GM23338 (cell line): Measurements from ENCODE around the gene FBXO41. TPM values are rescaled to one million over a fixed set of nuclear protein-coding genes. Genes with fewer than 3 reads are reported as not detected.

Source experiments
- EZH2 ChIP-seq: fragments of 200-600 bp; sonication (generic); IDR thresholded peaks from one replicate; pipeline ENCODE4 v1.8.0; 2017; ENCODE audit warnings: antibody characterized with exemption, mild to moderate bottlenecking, low read depth; ENCODE audit not compliant: unreplicated experiment
- EZH2phosphoT487 ChIP-seq: fragments of 200-600 bp; sonication (generic); IDR thresholded peaks from one replicate; pipeline ENCODE4 v1.8.1; 2018; ENCODE audit warnings: antibody characterized with exemption; ENCODE audit not compliant: unreplicated experiment
- NANOG ChIP-seq: IDR thresholded peaks from 2 replicates; pipeline ENCODE4 v1.6.1; 2016; ENCODE audit warnings: antibody characterized with exemption, borderline replicate concordance
- POLR2AphosphoS5 ChIP-seq: IDR thresholded peaks from 2 replicates; pipeline ENCODE4 v1.6.1; 2016; ENCODE audit warnings: antibody characterized with exemption, low read depth
- polyA plus RNA-seq: library from polyadenylated mRNA; unstranded; fragments of >200 nt; fragmentation: Nextera tagmentation; extraction: Ambion mirVana; gene quantifications from 2 replicates; pipeline ENCODE4 v1.2.1, GENCODE V29; 2016
- total RNA-seq: library from RNA; depleted of rRNA; stranded (reverse); fragments of >200 nt; shearing (Covaris generic); gene quantifications from 2 replicates; pipeline ENCODE4 v1.2.3, GENCODE V29; 2014
- TF ChIP-seq, protein P1 (sequence below): fragments of 250-450 bp; sonication (Bioruptor Pico); IDR thresholded peaks from 2 replicates; pipeline ENCODE4 v1.5.0; 2020; ENCODE audit warnings: mild to moderate bottlenecking, moderate library complexity
- TF ChIP-seq, protein P2 (sequence below): IDR thresholded peaks from one replicate; pipeline ENCODE4 v1.6.1; 2018; ENCODE audit warnings: antibody characterized with exemption; ENCODE audit not compliant: unreplicated experiment
- TF ChIP-seq, protein P3 (sequence below): IDR thresholded peaks from 2 replicates; pipeline ENCODE4 v1.6.1; 2016; ENCODE audit warnings: antibody characterized with exemption

The FBXO41 gene
- total and polyA plus RNA-seq, 2 experiments from 2014 or later: 3.5 to 13.8 TPM

DNA sequence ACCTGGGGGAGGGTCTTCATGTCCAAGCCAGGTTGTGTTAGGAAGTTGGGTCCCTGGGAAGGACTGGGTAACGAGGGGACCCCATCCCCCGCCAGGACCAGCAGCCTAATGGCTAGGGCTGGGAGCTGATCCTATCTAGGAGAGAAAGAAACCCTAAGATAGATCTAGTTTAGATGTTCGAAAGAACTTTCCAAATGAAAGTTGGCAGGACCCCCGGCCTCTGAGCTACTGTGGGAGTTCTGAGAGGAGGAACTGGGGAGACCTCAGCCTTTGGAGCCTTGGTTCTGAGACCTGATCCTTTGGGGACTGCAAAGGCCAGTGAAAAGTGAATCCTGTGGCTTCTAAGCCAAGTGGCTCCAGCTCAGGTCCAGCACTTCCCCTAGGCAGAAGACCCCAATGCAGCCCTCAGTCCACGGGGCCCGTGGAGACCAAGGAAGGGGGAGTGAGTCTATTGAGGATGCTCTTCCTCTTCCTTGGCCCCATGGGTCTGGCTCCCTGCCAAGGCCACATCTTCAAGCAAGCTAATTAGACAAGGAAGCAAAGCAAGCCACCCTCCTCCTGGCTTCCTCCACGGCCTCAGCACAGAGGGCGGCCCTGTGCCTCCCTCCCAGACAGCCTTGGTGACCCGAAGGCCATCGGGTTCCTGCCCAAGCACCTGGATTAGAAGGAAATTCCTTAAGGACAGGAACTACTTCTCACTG is 26.7 kb downstream of the FBXO41 start (continued):
- TF ChIP-seq, protein P1, sequence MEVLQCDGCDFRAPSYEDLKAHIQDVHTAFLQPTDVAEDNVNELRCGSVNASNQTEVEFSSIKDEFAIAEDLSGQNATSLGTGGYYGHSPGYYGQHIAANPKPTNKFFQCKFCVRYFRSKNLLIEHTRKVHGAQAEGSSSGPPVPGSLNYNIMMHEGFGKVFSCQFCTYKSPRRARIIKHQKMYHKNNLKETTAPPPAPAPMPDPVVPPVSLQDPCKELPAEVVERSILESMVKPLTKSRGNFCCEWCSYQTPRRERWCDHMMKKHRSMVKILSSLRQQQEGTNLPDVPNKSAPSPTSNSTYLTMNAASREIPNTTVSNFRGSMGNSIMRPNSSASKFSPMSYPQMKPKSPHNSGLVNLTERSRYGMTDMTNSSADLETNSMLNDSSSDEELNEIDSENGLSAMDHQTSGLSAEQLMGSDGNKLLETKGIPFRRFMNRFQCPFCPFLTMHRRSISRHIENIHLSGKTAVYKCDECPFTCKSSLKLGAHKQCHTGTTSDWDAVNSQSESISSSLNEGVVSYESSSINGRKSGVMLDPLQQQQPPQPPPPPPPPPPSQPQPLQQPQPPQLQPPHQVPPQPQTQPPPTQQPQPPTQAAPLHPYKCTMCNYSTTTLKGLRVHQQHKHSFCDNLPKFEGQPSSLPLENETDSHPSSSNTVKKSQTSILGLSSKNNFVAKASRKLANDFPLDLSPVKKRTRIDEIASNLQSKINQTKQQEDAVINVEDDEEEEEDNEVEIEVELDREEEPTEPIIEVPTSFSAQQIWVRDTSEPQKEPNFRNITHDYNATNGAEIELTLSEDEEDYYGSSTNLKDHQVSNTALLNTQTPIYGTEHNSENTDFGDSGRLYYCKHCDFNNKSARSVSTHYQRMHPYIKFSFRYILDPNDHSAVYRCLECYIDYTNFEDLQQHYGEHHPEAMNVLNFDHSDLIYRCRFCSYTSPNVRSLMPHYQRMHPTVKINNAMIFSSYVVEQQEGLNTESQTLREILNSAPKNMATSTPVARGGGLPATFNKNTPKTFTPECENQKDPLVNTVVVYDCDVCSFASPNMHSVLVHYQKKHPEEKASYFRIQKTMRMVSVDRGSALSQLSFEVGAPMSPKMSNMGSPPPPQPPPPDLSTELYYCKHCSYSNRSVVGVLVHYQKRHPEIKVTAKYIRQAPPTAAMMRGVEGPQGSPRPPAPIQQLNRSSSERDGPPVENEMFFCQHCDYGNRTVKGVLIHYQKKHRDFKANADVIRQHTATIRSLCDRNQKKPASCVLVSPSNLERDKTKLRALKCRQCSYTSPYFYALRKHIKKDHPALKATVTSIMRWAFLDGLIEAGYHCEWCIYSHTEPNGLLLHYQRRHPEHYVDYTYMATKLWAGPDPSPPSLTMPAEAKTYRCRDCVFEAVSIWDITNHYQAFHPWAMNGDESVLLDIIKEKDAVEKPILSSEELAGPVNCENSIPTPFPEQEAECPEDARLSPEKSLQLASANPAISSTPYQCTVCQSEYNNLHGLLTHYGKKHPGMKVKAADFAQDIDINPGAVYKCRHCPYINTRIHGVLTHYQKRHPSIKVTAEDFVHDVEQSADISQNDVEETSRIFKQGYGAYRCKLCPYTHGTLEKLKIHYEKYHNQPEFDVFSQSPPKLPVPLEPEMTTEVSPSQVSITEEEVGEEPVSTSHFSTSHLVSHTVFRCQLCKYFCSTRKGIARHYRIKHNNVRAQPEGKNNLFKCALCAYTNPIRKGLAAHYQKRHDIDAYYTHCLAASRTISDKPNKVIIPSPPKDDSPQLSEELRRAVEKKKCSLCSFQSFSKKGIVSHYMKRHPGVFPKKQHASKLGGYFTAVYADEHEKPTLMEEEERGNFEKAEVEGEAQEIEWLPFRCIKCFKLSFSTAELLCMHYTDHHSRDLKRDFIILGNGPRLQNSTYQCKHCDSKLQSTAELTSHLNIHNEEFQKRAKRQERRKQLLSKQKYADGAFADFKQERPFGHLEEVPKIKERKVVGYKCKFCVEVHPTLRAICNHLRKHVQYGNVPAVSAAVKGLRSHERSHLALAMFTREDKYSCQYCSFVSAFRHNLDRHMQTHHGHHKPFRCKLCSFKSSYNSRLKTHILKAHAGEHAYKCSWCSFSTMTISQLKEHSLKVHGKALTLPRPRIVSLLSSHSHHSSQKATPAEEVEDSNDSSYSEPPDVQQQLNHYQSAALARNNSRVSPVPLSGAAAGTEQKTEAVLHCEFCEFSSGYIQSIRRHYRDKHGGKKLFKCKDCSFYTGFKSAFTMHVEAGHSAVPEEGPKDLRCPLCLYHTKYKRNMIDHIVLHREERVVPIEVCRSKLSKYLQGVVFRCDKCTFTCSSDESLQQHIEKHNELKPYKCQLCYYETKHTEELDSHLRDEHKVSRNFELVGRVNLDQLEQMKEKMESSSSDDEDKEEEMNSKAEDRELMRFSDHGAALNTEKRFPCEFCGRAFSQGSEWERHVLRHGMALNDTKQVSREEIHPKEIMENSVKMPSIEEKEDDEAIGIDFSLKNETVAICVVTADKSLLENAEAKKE (CRISPR knock-in tag): no peak
- TF ChIP-seq, protein P2, sequence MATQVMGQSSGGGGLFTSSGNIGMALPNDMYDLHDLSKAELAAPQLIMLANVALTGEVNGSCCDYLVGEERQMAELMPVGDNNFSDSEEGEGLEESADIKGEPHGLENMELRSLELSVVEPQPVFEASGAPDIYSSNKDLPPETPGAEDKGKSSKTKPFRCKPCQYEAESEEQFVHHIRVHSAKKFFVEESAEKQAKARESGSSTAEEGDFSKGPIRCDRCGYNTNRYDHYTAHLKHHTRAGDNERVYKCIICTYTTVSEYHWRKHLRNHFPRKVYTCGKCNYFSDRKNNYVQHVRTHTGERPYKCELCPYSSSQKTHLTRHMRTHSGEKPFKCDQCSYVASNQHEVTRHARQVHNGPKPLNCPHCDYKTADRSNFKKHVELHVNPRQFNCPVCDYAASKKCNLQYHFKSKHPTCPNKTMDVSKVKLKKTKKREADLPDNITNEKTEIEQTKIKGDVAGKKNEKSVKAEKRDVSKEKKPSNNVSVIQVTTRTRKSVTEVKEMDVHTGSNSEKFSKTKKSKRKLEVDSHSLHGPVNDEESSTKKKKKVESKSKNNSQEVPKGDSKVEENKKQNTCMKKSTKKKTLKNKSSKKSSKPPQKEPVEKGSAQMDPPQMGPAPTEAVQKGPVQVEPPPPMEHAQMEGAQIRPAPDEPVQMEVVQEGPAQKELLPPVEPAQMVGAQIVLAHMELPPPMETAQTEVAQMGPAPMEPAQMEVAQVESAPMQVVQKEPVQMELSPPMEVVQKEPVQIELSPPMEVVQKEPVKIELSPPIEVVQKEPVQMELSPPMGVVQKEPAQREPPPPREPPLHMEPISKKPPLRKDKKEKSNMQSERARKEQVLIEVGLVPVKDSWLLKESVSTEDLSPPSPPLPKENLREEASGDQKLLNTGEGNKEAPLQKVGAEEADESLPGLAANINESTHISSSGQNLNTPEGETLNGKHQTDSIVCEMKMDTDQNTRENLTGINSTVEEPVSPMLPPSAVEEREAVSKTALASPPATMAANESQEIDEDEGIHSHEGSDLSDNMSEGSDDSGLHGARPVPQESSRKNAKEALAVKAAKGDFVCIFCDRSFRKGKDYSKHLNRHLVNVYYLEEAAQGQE: no peak
- TF ChIP-seq EZH2 (no peak), EZH2phosphoT487 (no peak), NANOG (no peak), POLR2AphosphoS5 (no peak)
- TF ChIP-seq, protein P3, sequence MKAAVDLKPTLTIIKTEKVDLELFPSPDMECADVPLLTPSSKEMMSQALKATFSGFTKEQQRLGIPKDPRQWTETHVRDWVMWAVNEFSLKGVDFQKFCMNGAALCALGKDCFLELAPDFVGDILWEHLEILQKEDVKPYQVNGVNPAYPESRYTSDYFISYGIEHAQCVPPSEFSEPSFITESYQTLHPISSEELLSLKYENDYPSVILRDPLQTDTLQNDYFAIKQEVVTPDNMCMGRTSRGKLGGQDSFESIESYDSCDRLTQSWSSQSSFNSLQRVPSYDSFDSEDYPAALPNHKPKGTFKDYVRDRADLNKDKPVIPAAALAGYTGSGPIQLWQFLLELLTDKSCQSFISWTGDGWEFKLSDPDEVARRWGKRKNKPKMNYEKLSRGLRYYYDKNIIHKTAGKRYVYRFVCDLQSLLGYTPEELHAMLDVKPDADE: no peak
